ENCODE measurements around the gene KCTD20. TPM values are rescaled to one million over a fixed set of nuclear protein-coding genes. Genes with fewer than 3 reads are reported as not detected.

Gene KCTD20
- total and polyA plus RNA-seq, 2 of the 13 experiments (the other 11 are each of a cell fraction or from before 2014, with no cell fraction given): 52.7 to 67.1 TPM

GRCh38 chr6:36423101-36423824, 19.5 kb upstream of the KCTD20 start (continued):
- TF ChIP-seq ZBTB40 (IDR thresholded peaks at IDR 0.05): no peak
- TF ChIP-seq ZBTB40 (CRISPR knock-in tag; IDR thresholded peaks at IDR 0.05): peak; percentile 68
- no peak for TF ChIP-seq SP2 (CRISPR knock-in tag; IDR thresholded peaks at IDR 0.05)
- TF ChIP-seq HDAC6 (IDR thresholded peaks at IDR 0.05; ENCODE audit: low read depth, low read length): no peak
- TF ChIP-seq CREM (IDR thresholded peaks at IDR 0.05): peak; percentile 47; the same call in 1 of the 2 replicates
- TF ChIP-seq CREM (CRISPR knock-in tag; IDR thresholded peaks at IDR 0.05): no peak
- no peak for TF ChIP-seq FOSL1 (CRISPR knock-in tag; IDR thresholded peaks at IDR 0.05; ENCODE audit: borderline replicate concordance)
- peak; percentile 59; the same call in 1 of the 2 replicates for TF ChIP-seq ZNF598 (CRISPR knock-in tag; IDR thresholded peaks at IDR 0.05; ENCODE audit: borderline replicate concordance)
- no peak for TF ChIP-seq GTF3A (CRISPR knock-in tag; conservative IDR thresholded peaks at IDR 0.05)
- no peak for TF ChIP-seq ZSCAN20 (CRISPR knock-in tag; IDR thresholded peaks at IDR 0.05; ENCODE audit: borderline replicate concordance)
- no peak for TF ChIP-seq PLSCR1 (CRISPR knock-in tag; IDR thresholded peaks at IDR 0.05; ENCODE audit: borderline replicate concordance)
- TF ChIP-seq ZNF513 (CRISPR knock-in tag; conservative IDR thresholded peaks at IDR 0.05): no peak
- TF ChIP-seq ZNF776 (CRISPR knock-in tag; IDR thresholded peaks at IDR 0.05): 0 out of 2 replicates have a peak, but pooled peaks have one; percentile 87
- TF ChIP-seq KLF15 (CRISPR knock-in tag; IDR thresholded peaks at IDR 0.05; ENCODE audit: borderline replicate concordance): no peak
- no peak for TF ChIP-seq PAX8 (CRISPR knock-in tag; IDR thresholded peaks at IDR 0.05; ENCODE audit: borderline replicate concordance)
- peak; percentile 38; the same call in 1 of the 2 replicates for TF ChIP-seq ELF3 (CRISPR knock-in tag; IDR thresholded peaks at IDR 0.05)
- TF ChIP-seq MAFF (IDR thresholded peaks at IDR 0.05; ENCODE audit: low read depth, low read length): no peak

All from HepG2 (cell line).